Measurements from ENCODE around the gene L3MBTL3. TPM values are rescaled to one million over a fixed set of nuclear protein-coding genes. Genes with fewer than 3 reads are reported as not detected.
"Not testable (repeated sequence)": the region's sequence is repeated elsewhere in the genome, so short reads cannot be mapped to it uniquely, and the experiment has no call there.

The L3MBTL3 gene
- total RNA-seq, 1 donor from 2014 or later, result 23.8 TPM

DNA sequence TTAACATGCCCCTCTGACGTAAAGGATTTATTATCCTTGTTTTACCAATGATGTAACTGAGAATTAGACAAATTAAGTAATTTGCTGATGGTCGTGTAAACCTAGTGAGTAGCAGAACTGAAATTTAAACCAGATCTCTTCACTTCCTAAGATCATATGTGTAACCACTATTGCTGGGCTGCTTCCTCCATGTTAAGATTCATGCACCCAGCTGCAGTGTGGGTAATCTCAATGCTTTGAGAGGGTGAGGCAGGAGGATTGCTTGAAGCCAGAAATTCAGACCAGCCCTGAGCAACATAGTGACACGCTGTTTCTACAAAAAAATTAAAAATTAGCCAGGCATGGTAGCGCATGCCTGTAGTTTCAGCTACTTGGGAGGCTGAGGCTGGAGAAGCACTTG lies 97.9 kb downstream of the L3MBTL3 start:
- no peak for DNase-seq (ENCODE audit: extremely low spot score, unreplicated experiment)
- H3K27me3 Mint-ChIP-seq, result no peaks in the 10 kb centered on the region
- TF ChIP-seq, protein P1, sequence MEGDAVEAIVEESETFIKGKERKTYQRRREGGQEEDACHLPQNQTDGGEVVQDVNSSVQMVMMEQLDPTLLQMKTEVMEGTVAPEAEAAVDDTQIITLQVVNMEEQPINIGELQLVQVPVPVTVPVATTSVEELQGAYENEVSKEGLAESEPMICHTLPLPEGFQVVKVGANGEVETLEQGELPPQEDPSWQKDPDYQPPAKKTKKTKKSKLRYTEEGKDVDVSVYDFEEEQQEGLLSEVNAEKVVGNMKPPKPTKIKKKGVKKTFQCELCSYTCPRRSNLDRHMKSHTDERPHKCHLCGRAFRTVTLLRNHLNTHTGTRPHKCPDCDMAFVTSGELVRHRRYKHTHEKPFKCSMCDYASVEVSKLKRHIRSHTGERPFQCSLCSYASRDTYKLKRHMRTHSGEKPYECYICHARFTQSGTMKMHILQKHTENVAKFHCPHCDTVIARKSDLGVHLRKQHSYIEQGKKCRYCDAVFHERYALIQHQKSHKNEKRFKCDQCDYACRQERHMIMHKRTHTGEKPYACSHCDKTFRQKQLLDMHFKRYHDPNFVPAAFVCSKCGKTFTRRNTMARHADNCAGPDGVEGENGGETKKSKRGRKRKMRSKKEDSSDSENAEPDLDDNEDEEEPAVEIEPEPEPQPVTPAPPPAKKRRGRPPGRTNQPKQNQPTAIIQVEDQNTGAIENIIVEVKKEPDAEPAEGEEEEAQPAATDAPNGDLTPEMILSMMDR (conservative IDR thresholded peaks at IDR 0.05), result no peak
- H3K9me3 Mint-ChIP-seq, result no peaks in the 10 kb centered on the region
- no peak overlapping the region for H3K27ac Mint-ChIP-seq
- H3K36me3 Mint-ChIP-seq, result peaks cover 23% of the 10 kb centered on the region
- no peak overlapping the region for H3K4me3 Mint-ChIP-seq
- peaks cover 17% of the 10 kb centered on the region for H3K4me1 Mint-ChIP-seq (ENCODE audit: unreplicated experiment)

DNA sequence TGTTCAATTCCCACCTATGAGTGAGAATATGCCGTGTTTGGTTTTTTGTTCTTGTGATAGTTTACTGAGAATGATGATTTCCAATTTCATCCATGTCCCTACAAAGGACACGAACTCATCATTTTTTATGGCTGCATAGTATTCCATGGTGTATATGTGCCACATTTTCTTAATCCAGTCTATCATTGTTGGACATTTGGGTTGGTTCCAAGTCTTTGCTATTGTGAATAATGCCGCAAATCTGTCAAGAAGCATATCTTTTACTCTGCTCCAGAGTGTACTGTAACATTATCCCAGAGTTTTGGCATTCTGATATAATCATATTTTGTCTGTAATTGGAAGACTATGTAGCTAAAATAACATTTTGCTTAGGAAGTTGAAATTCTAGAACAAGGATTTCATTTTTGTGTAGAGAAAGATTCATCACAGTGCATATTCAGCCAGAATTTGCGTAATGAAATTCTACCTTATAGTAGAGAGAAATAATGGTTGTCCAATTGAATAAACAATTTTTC lies 98.9 kb downstream of the L3MBTL3 start:
- H3K4me3 Mint-ChIP-seq; H3K27ac Mint-ChIP-seq; DNase-seq (ENCODE audit: extremely low spot score, unreplicated experiment); H3K9me3 Mint-ChIP-seq; H3K27me3 Mint-ChIP-seq: not testable (repeated sequence)
- peaks cover 17% of the 10 kb centered on the region for H3K36me3 Mint-ChIP-seq
- H3K4me1 Mint-ChIP-seq (ENCODE audit: unreplicated experiment), result peaks cover 17% of the 10 kb centered on the region

DNA sequence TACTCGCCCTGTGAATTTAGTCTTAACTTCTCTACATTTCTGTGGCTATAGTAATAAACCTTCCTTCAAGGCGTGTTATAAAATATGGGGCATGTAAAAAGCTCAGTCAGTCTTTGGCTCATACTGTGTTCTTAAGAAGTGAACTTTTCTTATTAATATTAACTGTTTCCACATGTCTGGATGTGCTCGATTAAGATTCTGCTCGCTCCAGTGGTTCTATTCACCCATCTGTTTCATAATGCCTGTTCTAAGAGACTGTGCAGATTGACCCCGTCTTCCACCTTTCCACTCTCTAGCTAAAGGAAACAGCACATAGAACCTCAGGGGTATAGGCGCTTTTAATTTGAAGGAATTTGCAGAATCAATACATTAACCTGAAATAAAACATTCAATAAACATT lies 99.9 kb downstream of the L3MBTL3 start:
- DNase-seq (ENCODE audit: extremely low spot score, unreplicated experiment), result no peak
- Mint-ChIP-seq H3K36me3 (peaks cover 16% of the 10 kb centered on the region), H3K27ac (no peak overlapping the region), H3K4me1 (ENCODE audit: unreplicated experiment) (peaks cover 11% of the 10 kb centered on the region), H3K4me3 (no peak overlapping the region), H3K9me3 (no peaks in the 10 kb centered on the region), H3K27me3 (no peaks in the 10 kb centered on the region)
- TF ChIP-seq, protein P1 (conservative IDR thresholded peaks at IDR 0.05), result no peak

DNA sequence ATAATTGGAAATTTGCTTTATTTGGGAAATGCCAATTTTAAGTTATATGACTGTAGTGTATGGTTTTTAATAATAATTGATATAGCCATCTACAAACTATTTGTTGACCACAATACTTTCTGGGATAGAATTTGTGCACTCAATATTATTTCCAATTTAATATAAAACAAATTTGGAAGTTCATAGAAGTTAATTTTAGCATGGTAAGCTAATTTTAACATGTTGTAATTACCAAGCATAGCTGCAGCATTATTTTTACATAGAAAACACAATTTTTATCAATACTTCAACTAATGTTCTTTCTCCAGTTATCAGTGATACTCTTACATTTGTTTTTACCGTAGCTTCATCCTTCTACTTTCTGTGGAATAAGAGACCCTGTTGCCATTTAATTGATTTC lies 100.8 kb downstream of the L3MBTL3 start:
- H3K27ac Mint-ChIP-seq, result no peak overlapping the region
- DNase-seq (ENCODE audit: extremely low spot score, unreplicated experiment), result no peak
- peaks cover 11% of the 10 kb centered on the region for H3K4me1 Mint-ChIP-seq (ENCODE audit: unreplicated experiment)
- H3K9me3 Mint-ChIP-seq, result no peaks in the 10 kb centered on the region
- H3K4me3 Mint-ChIP-seq, result no peak overlapping the region
- TF ChIP-seq, protein P1 (conservative IDR thresholded peaks at IDR 0.05), result no peak
- peaks cover 16% of the 10 kb centered on the region for H3K36me3 Mint-ChIP-seq
- no peaks in the 10 kb centered on the region for H3K27me3 Mint-ChIP-seq

DNA sequence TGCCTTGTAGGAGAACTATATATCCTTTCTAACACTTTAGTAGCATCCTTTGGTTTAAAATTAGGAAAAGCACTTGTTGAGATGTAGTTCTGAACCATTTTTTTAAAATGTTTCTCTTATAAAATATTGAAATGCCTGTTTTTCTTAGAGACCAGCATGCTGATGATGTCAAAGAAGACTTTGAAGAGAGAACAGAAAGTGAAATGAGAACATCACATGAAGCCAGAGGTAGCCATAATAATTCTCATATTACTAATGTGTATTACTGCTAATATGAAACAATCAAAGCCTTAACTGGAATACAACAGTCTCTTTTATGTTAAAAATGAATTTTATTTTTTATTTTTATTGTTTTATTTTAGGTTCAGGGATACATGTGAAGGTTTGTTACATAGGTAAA lies 102.3 kb downstream of the L3MBTL3 start:
- no peak overlapping the region for H3K27ac Mint-ChIP-seq
- H3K4me1 Mint-ChIP-seq (ENCODE audit: unreplicated experiment), result peaks cover 11% of the 10 kb centered on the region
- no peaks in the 10 kb centered on the region for H3K9me3 Mint-ChIP-seq
- TF ChIP-seq, protein P1 (conservative IDR thresholded peaks at IDR 0.05), result no peak
- no peak overlapping the region for H3K4me3 Mint-ChIP-seq
- H3K36me3 Mint-ChIP-seq, result peaks cover 13% of the 10 kb centered on the region
- H3K27me3 Mint-ChIP-seq, result no peaks in the 10 kb centered on the region
- no peak for DNase-seq (ENCODE audit: extremely low spot score, unreplicated experiment)

DNA sequence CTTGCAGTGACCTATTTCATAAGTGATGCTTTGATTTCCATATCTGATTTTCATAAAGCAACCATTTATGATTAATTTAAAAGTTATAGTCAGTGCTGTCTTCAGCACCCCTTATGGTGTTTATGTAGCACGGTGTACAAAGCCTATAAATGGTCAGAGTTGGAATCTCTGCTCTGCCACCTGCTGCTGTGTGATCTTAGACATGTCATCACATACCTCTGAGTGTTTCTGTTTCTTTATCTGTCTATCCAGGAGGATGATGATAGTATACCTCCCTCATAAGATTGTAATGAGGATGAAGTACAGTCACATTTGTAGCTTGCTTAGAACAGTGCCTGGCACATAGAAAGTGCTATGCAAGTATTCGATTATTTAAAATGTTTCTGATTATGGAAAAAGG lies 103.9 kb downstream of the L3MBTL3 start:
- H3K9me3 Mint-ChIP-seq, result no peaks in the 10 kb centered on the region
- no peak overlapping the region for H3K4me3 Mint-ChIP-seq
- no peaks in the 10 kb centered on the region for H3K27me3 Mint-ChIP-seq
- no peak overlapping the region for H3K27ac Mint-ChIP-seq
- DNase-seq (ENCODE audit: extremely low spot score, unreplicated experiment), result no peak
- H3K36me3 Mint-ChIP-seq, result peaks cover 9% of the 10 kb centered on the region
- H3K4me1 Mint-ChIP-seq (ENCODE audit: unreplicated experiment), result peaks cover 6% of the 10 kb centered on the region
- TF ChIP-seq, protein P1 (conservative IDR thresholded peaks at IDR 0.05), result no peak
